ENCODE measurements around the gene RNF13. TPM values are rescaled to one million over a fixed set of nuclear protein-coding genes. Genes with fewer than 3 reads are reported as not detected.

The RNF13 gene
- total RNA-seq, 2 donors from 2014 or later, result 48.8 to 56.0 TPM

DNA sequence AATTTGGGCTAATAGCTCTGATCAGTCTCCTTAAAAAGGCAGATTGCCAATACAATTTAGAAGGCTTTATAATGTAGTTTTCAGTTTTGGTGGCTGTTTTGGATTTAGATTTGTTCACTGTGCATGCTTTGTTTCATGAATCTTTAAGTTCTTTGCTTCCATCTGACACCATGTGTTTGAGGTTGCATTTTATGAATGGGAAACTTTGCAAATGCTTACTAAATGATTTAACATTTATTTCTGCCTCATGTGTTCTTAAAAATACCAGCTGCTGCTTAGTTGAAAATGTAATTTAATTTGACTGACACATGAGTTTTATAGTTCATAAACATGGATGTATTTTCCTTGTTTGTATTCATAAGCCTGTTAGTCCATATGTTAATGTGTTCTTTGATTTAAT lies 78.6 kb downstream of the RNF13 start:
- peaks cover 0 to 35% of the 10 kb centered on the region in 2 donors for H3K4me1 ChIP-seq

DNA sequence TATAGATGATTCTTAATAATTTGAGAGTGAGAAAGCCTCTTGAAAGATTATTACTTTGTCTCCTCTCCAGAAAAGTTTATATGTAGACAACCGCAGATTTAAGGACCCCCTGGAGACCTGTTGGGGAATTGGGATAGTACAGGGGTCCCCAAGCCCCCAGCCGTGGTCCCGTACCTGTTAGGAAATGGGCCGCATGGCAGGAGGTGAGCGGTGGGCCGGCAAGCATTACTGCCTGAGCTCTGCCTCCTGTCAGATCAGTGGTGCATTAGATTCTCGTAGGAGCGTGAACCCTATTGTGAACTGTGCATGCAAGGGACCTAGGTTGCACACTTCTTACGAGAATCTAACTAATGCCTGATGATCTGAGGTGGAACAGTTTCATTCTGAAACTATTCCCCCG lies 79.4 kb downstream of the RNF13 start:
- H3K36me3 ChIP-seq, result no peaks in the 10 kb centered on the region
- DNase-seq (ENCODE audit: low spot score), result no peak
- TF ChIP-seq, protein P1, sequence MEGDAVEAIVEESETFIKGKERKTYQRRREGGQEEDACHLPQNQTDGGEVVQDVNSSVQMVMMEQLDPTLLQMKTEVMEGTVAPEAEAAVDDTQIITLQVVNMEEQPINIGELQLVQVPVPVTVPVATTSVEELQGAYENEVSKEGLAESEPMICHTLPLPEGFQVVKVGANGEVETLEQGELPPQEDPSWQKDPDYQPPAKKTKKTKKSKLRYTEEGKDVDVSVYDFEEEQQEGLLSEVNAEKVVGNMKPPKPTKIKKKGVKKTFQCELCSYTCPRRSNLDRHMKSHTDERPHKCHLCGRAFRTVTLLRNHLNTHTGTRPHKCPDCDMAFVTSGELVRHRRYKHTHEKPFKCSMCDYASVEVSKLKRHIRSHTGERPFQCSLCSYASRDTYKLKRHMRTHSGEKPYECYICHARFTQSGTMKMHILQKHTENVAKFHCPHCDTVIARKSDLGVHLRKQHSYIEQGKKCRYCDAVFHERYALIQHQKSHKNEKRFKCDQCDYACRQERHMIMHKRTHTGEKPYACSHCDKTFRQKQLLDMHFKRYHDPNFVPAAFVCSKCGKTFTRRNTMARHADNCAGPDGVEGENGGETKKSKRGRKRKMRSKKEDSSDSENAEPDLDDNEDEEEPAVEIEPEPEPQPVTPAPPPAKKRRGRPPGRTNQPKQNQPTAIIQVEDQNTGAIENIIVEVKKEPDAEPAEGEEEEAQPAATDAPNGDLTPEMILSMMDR (IDR thresholded peaks at IDR 0.05), result no peak
- no peak overlapping the region for H3K27ac ChIP-seq
- H3K9me3 ChIP-seq, result no peaks in the 10 kb centered on the region
- H3K4me3 ChIP-seq, result no peak overlapping the region
- no peaks in the 10 kb centered on the region for H3K27me3 ChIP-seq
- H3K4me1 ChIP-seq, result peaks cover 0 to 35% of the 10 kb centered on the region in 2 donors

More for the DNA sequence above, 78.6 kb downstream of the RNF13 start:
- H3K27me3 ChIP-seq, result no peaks in the 10 kb centered on the region
- DNase-seq (ENCODE audit: low spot score), result no peak
- no peak overlapping the region for H3K4me3 ChIP-seq
- no peak overlapping the region for H3K27ac ChIP-seq
- H3K9me3 ChIP-seq, result no peaks in the 10 kb centered on the region
- no peaks in the 10 kb centered on the region for H3K36me3 ChIP-seq
- TF ChIP-seq, protein P1 (IDR thresholded peaks at IDR 0.05), result no peak

DNA sequence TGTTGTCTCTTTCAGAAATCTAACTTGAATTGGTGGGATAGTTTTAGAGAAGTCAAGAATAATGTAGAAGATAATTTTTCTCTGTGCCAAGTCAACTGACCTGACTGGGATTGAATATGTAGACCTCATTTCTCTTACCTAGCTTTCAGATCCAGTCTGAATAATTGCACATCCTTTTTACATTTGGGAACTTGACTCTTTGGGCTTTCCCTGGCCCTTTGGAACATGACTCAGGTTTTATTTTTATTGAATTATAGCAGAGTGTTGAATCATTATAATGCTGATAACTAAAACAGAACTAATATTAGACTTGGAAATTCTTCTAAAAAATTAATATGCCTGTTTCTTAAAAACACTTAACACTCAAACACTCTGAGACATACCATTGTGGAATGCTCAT lies 81.2 kb downstream of the RNF13 start:
- Histone ChIP-seq H3K4me3 (no peak overlapping the region), H3K27me3 (no peaks in the 10 kb centered on the region), H3K27ac (peak overlapping the region in 1 of 2 donors; percentile 31), H3K9me3 (no peaks in the 10 kb centered on the region), H3K4me1 (peaks cover 0 to 45% of the 10 kb centered on the region in 2 donors), H3K36me3 (no peaks in the 10 kb centered on the region)
- TF ChIP-seq, protein P1 (IDR thresholded peaks at IDR 0.05), result no peak
- DNase-seq (ENCODE audit: low spot score), result no peak

DNA sequence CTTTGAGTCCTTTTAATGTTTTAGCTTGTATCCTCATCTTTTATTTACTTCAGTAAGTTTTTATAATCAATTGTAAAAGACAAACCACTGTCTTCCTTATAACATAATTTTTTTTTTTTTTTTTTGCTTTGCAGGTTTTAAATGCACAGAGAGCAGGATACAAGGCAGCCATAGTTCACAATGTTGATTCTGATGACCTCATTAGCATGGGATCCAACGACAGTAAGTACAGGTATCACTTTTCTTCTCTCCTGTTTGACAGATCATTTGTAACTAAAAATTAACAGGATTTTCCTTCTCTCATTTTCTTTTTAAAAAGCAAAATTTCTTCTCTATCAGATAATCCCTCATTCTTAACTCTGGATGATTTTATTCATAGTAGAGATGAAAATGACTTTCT lies 82.3 kb downstream of the RNF13 start:
- no peak for DNase-seq (ENCODE audit: low spot score)
- no peaks in the 10 kb centered on the region for H3K27me3 ChIP-seq
- no peak overlapping the region for H3K4me3 ChIP-seq
- H3K27ac ChIP-seq, result no peak overlapping the region
- H3K4me1 ChIP-seq, result peaks cover 0 to 45% of the 10 kb centered on the region in 2 donors
- TF ChIP-seq, protein P1 (IDR thresholded peaks at IDR 0.05), result no peak
- no peaks in the 10 kb centered on the region for H3K36me3 ChIP-seq
- no peaks in the 10 kb centered on the region for H3K9me3 ChIP-seq

DNA sequence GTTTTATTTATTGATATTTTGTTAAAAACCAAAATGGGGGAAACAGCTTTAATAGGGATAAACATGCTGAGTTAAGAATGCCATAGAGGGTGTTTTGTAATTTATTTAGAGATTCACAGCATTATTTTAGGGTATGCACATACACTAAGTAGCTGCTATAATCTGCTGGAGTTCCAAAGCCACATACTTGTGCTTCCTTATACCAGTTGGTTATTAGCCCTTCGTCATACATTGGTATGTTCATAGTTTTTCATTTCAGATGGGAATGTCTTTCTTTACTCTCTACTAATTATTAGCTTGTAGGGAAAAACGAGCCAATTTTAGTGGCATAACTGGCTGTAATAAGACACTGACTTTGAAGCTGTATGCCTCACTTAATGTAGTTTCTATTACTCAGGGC lies 82.8 kb downstream of the RNF13 start:
- Histone ChIP-seq H3K27me3 (no peaks in the 10 kb centered on the region), H3K4me3 (no peak overlapping the region), H3K9me3 (no peaks in the 10 kb centered on the region), H3K36me3 (no peaks in the 10 kb centered on the region), H3K27ac (no peak overlapping the region), H3K4me1 (peaks cover 0 to 42% of the 10 kb centered on the region in 2 donors)
- TF ChIP-seq, protein P1 (IDR thresholded peaks at IDR 0.05), result no peak
- DNase-seq (ENCODE audit: low spot score), result no peak

DNA sequence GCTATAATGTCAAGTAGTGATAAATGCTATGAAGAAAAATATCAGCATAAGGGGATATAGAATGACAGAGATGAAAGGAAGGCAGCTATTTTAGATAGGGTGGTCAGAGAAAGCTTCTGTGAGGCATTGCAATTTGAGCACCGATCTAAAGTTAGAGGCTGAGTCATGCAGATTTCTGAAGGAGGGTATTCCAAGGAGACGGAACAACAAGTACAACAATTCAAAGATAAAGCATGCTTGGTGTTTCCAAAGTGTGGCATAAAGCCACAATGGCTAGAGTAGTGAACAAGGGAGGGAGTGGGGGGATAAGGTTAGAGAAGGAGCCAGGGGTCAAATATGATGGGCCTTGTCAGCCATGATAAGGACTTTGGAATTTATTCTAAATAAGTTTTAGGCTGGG lies 85.8 kb downstream of the RNF13 start:
- no peaks in the 10 kb centered on the region for H3K27me3 ChIP-seq
- H3K4me3 ChIP-seq, result no peak overlapping the region
- DNase-seq (ENCODE audit: low spot score), result no peak
- H3K4me1 ChIP-seq, result peaks cover 0 to 25% of the 10 kb centered on the region in 2 donors
- H3K9me3 ChIP-seq, result no peaks in the 10 kb centered on the region
- H3K27ac ChIP-seq, result peak overlapping the region; percentile 58 to 81
- no peaks in the 10 kb centered on the region for H3K36me3 ChIP-seq
- TF ChIP-seq, protein P1 (IDR thresholded peaks at IDR 0.05), result no peak

All from right atrium auricular region (tissue), 2 donors.